ENCODE measurements around the gene RHBDF2.

RHBDF2 gene

GRCh38 chr17:76501018-76501826 is at the start of gene RHBDF2:
Gene RHBDF2 (minus strand): TSS chr17:76501423. CDS start chr17:76481524, 19,899 bp downstream.
- DNase-seq, result peak; percentile 84

GRCh38 chr17:76549539-76549938 is 48.3 kb upstream of the RHBDF2 start:
- no peak for DNase-seq

GRCh38 chr17:76549215-76549518 is 47.9 kb upstream of the RHBDF2 start:
- DNase-seq, result no peak

GRCh38 chr17:76548378-76549214 is 47.4 kb upstream of the RHBDF2 start:
- no peak for DNase-seq

GRCh38 chr17:76547642-76548202 is 46.5 kb upstream of the RHBDF2 start:
- DNase-seq, result no peak

GRCh38 chr17:76547183-76547641 is 46.0 kb upstream of the RHBDF2 start:
- DNase-seq, result peak; percentile 79

GRCh38 chr17:76546556-76547182 is 45.4 kb upstream of the RHBDF2 start:
- no peak for DNase-seq

GRCh38 chr17:76545918-76546555 is 44.8 kb upstream of the RHBDF2 start:
- no peak for DNase-seq

- DNase-seq, result no peak
Observed at GRCh38 chr17:76544546-76545365, 43.5 kb upstream of the RHBDF2 start.

GRCh38 chr17:76543826-76544545 is 42.8 kb upstream of the RHBDF2 start:
- DNase-seq, result no peak

- no peak for DNase-seq
Observed at GRCh38 chr17:76543482-76543825, 42.2 kb upstream of the RHBDF2 start.

- no peak for DNase-seq
Observed at GRCh38 chr17:76542984-76543383, 41.8 kb upstream of the RHBDF2 start.

GRCh38 chr17:76542566-76542971 is 41.3 kb upstream of the RHBDF2 start:
- DNase-seq, result no peak

- DNase-seq, result no peak
Observed at GRCh38 chr17:76541739-76542454, 40.7 kb upstream of the RHBDF2 start.

- DNase-seq, result peak; percentile 87
Observed at GRCh38 chr17:76540381-76541300, 39.4 kb upstream of the RHBDF2 start.

GRCh38 chr17:76539631-76540271 is 38.5 kb upstream of the RHBDF2 start, which contains the start of gene PRCD:
Gene PRCD (plus strand): TSS chr17:76540044. CDS start chr17:76540142, 98 bp downstream.
- DNase-seq, result no peak

- DNase-seq, result no peak
Observed at GRCh38 chr17:76538941-76539570, 37.8 kb upstream of the RHBDF2 start.

- no peak for DNase-seq
Observed at GRCh38 chr17:76538281-76538931, 37.2 kb upstream of the RHBDF2 start.

Measured in hematopoietic multipotent progenitor cell treated with erythropoietin and hydrocortisone succinate and interleukin-3 and kit ligand, for 8 days (in vitro differentiated cells).